ENCODE results near the gene LYRM4. TPM values are rescaled to one million over a fixed set of nuclear protein-coding genes. Genes with fewer than 3 reads are reported as not detected.

Gene LYRM4
- polyA plus RNA-seq, 1 donor from 2014 or later: 29.3 TPM

DNA sequence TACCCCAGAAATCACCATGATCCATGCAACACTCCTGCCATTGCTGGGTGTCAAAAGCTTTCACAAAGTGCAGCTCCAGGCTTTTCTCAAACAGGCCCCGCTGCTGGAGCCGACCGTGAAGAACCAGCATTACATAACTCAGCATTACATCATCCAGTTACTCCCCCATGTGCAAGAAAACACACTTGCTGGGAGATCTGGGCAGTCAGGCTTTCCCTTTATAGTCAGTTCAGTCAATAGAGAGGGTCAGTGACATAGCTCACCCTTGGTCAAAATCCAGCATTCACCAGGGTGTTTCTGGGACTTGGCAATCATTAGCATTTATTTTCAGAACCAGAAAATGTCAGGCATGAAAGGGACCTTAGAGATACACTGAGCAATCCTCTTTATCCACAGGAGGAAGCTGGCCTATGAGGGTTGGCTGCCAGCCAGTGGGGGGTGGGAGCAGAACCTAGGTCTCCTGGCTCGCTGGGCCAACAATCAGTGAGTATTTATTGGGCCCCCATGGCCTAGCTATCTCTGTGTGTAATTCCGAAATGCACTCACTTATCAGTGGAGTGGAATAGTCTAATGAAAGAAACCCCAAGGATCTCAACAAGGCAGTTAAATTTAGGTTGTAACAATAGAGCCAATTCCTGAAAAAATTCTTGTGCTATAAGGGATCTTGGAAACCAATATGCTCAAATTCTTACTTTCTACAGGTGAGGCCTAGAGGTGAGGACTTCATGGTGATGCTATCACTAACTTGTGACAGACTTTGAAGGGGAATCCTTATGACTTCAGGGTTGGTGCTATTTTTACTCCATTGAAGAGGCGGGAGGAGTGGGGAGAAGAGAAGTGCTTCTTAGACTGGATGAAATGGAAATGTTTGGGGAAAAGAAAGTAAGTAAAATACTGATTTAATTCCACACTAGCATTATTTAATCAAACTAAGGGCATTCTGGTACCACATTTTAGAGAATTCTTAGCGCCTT lies 54.6 kb downstream of the LYRM4 start:
- Histone ChIP-seq H3K36me3 (ENCODE audit: insufficient read depth, low read length) (no peaks in the 10 kb centered on the region), H4K20me1 (ENCODE audit: insufficient read depth) (no peaks in the 10 kb centered on the region), H3K9ac (ENCODE audit: low read length) (no peak overlapping the region), H2AFZ (ENCODE audit: low read depth, low read length) (no peak overlapping the region), H3K79me2 (replicated peaks; ENCODE audit: insufficient read depth, low read length) (no peaks in the 10 kb centered on the region), H3K27ac (ENCODE audit: low read length) (no peak overlapping the region), H3F3A (ENCODE audit: insufficient read depth, low read length, poor library complexity, severe bottlenecking) (no peaks in the 10 kb centered on the region), H3K9me3 (ENCODE audit: low read length) (no peaks in the 10 kb centered on the region), H3K4me3 (ENCODE audit: low read length) (no peak overlapping the region), H3K9me2 (ENCODE audit: insufficient read depth, low read length) (no peaks in the 10 kb centered on the region), H3K27me3 (ENCODE audit: insufficient read depth, low read depth, low read length) (no peaks in the 10 kb centered on the region), H3K4me2 (ENCODE audit: low read length) (no peak overlapping the region)
- TF ChIP-seq TAF1 (IDR thresholded peaks at IDR 0.05; ENCODE audit: low read depth): no peak
- no peak for TF ChIP-seq EZH2 (IDR thresholded peaks at IDR 0.05; ENCODE audit: borderline replicate concordance, insufficient read depth, low read length, poor library complexity, severe bottlenecking)
- no peak for TF ChIP-seq RAD21 (conservative IDR thresholded peaks at IDR 0.05)
- TF ChIP-seq EP300 (conservative IDR thresholded peaks at IDR 0.05; ENCODE audit: poor library complexity, severe bottlenecking): no peak
- TF ChIP-seq POLR2AphosphoS5 (IDR thresholded peaks at IDR 0.05): no peak
- TF ChIP-seq, protein P1, sequence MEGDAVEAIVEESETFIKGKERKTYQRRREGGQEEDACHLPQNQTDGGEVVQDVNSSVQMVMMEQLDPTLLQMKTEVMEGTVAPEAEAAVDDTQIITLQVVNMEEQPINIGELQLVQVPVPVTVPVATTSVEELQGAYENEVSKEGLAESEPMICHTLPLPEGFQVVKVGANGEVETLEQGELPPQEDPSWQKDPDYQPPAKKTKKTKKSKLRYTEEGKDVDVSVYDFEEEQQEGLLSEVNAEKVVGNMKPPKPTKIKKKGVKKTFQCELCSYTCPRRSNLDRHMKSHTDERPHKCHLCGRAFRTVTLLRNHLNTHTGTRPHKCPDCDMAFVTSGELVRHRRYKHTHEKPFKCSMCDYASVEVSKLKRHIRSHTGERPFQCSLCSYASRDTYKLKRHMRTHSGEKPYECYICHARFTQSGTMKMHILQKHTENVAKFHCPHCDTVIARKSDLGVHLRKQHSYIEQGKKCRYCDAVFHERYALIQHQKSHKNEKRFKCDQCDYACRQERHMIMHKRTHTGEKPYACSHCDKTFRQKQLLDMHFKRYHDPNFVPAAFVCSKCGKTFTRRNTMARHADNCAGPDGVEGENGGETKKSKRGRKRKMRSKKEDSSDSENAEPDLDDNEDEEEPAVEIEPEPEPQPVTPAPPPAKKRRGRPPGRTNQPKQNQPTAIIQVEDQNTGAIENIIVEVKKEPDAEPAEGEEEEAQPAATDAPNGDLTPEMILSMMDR (IDR thresholded peaks at IDR 0.05; ENCODE audit: poor library complexity, severe bottlenecking): no peak

DNA sequence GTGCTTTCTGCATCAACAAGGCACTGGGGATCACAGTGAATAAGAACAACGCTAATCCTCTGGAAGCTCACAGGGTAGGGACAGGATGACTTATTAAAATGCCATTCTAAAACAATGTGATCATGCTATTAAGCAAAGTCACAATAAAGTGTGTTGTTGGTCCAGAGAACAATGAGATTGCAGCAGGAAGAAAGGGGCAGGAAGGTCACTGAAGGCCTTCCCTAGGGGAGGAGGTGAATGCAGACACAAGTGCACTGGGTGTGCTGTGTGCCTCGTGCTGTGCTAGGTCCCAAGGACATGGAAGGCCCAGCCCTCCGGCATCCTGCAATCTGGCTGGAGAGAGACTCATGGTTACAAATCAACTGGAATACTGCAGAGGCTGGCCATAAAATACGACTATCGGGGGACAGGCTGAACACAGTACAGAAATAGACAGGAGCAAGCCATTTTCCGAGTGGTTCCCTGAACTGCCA lies 55.7 kb downstream of the LYRM4 start:
- Histone ChIP-seq H3K4me2 (ENCODE audit: low read length) (no peak overlapping the region), H3K27ac (ENCODE audit: low read length) (no peak overlapping the region), H3K9ac (ENCODE audit: low read length) (no peak overlapping the region)

More for the DNA sequence above, 55.7 kb downstream of the LYRM4 start:
- Histone ChIP-seq H3F3A (ENCODE audit: insufficient read depth, low read length, poor library complexity, severe bottlenecking) (no peaks in the 10 kb centered on the region), H3K4me3 (ENCODE audit: low read length) (no peak overlapping the region), H3K9me2 (ENCODE audit: insufficient read depth, low read length) (no peaks in the 10 kb centered on the region), H4K20me1 (ENCODE audit: insufficient read depth) (no peaks in the 10 kb centered on the region), H3K79me2 (replicated peaks; ENCODE audit: insufficient read depth, low read length) (no peaks in the 10 kb centered on the region), H3K27me3 (ENCODE audit: insufficient read depth, low read depth, low read length) (no peaks in the 10 kb centered on the region), H2AFZ (ENCODE audit: low read depth, low read length) (no peak overlapping the region), H3K9me3 (ENCODE audit: low read length) (no peaks in the 10 kb centered on the region), H3K36me3 (ENCODE audit: insufficient read depth, low read length) (no peaks in the 10 kb centered on the region)
- TF ChIP-seq TAF1 (IDR thresholded peaks at IDR 0.05; ENCODE audit: low read depth) (no peak), MXI1 (conservative IDR thresholded peaks at IDR 0.05; ENCODE audit: poor library complexity, severe bottlenecking) (no peak), POLR2AphosphoS5 (IDR thresholded peaks at IDR 0.05) (no peak), EP300 (conservative IDR thresholded peaks at IDR 0.05; ENCODE audit: poor library complexity, severe bottlenecking) (no peak), EZH2 (IDR thresholded peaks at IDR 0.05; ENCODE audit: borderline replicate concordance, insufficient read depth, low read length, poor library complexity, severe bottlenecking) (no peak), RAD21 (conservative IDR thresholded peaks at IDR 0.05) (no peak), SMC3 (conservative IDR thresholded peaks at IDR 0.05; ENCODE audit: poor library complexity) (no peak)
- TF ChIP-seq, protein P1 (IDR thresholded peaks at IDR 0.05; ENCODE audit: poor library complexity, severe bottlenecking): no peak
- TF ChIP-seq, protein P2, sequence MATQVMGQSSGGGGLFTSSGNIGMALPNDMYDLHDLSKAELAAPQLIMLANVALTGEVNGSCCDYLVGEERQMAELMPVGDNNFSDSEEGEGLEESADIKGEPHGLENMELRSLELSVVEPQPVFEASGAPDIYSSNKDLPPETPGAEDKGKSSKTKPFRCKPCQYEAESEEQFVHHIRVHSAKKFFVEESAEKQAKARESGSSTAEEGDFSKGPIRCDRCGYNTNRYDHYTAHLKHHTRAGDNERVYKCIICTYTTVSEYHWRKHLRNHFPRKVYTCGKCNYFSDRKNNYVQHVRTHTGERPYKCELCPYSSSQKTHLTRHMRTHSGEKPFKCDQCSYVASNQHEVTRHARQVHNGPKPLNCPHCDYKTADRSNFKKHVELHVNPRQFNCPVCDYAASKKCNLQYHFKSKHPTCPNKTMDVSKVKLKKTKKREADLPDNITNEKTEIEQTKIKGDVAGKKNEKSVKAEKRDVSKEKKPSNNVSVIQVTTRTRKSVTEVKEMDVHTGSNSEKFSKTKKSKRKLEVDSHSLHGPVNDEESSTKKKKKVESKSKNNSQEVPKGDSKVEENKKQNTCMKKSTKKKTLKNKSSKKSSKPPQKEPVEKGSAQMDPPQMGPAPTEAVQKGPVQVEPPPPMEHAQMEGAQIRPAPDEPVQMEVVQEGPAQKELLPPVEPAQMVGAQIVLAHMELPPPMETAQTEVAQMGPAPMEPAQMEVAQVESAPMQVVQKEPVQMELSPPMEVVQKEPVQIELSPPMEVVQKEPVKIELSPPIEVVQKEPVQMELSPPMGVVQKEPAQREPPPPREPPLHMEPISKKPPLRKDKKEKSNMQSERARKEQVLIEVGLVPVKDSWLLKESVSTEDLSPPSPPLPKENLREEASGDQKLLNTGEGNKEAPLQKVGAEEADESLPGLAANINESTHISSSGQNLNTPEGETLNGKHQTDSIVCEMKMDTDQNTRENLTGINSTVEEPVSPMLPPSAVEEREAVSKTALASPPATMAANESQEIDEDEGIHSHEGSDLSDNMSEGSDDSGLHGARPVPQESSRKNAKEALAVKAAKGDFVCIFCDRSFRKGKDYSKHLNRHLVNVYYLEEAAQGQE (IDR thresholded peaks at IDR 0.05; ENCODE audit: borderline replicate concordance): no peak

Data from neural cell (in vitro differentiated cells).